Kidney tubule cell (primary cell): Measurements from ENCODE around the gene FLOT1.
A peak's percentile ranks its signal among the peaks of the same experiment; 100 is the strongest.

Source experiments
- DNase-seq: peaks from one replicate; pipeline ENCODE4 v3.0.0-alpha.2; 2018; ENCODE audit warnings: low spot score

The FLOT1 gene

DNA sequence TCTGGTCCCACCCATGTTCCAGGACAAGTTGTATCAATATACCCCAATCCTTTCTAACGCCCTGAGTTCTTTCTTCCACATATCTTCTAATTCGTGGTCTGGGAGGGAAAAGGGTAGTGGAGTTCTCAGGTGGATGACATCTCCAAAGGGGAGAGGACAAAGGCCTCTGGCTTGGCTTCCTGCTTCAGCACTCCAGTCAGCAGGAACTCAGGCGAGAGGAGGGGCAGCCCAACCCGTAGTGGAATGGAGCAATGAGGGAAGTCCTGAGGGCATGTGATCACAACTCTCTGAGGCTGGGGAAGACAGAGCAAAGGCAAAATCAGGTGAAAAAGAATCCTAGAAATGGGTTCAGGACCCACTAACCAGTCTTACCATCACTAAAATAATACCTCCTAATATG is 42.1 kb downstream of the FLOT1 start:
- peak; percentile 40 for DNase-seq

DNA sequence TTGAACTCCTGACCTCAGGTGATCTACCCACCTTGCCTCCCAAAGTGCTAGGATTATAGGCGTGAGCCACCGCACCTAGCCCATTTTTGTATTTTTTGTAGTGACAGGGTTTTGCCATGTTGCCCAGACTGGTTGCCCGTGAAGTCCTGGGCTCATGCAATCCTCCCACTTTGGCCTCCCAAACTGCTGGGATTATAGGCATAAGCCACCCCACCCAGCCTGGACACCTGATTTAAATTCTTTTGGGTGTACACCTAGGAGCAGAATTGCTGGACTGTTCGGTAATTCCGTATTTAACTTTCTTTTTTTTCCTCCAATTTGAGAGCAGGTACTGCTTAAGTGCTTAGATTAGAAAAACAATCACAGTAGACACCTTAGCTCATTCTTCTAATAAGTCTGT is 46.1 kb downstream of the FLOT1 start:
- no peak for DNase-seq

DNA sequence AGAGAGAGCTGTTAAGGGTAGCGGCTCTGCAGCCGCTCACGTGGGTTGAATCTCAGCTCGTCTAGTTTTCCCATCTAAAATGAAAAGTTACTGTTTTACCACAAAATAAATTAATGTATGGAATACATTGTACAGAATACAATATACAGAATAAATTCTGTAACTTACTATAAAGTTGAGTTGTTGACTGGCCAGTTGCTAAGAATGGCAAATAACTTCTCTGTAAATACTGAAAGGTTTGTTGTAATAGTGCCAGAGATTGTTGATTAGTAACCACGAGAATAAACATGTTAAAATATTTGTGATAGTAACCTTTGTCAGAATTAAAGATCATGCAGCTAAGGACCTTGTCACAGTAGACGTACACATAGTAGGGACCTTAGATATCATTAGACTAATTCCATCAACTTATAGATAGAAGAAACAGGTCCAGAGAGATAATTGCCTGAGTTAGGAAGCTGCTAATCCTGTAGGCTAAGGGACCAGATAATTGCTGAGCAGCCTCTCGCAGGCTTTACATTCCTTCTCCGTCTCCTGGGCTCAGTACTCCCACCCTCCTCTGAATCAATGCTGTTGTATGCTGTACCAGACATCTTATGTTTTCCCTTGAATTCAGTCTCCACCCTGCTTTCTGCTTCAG is 51.2 kb downstream of the FLOT1 start:
- no peak for DNase-seq

DNA sequence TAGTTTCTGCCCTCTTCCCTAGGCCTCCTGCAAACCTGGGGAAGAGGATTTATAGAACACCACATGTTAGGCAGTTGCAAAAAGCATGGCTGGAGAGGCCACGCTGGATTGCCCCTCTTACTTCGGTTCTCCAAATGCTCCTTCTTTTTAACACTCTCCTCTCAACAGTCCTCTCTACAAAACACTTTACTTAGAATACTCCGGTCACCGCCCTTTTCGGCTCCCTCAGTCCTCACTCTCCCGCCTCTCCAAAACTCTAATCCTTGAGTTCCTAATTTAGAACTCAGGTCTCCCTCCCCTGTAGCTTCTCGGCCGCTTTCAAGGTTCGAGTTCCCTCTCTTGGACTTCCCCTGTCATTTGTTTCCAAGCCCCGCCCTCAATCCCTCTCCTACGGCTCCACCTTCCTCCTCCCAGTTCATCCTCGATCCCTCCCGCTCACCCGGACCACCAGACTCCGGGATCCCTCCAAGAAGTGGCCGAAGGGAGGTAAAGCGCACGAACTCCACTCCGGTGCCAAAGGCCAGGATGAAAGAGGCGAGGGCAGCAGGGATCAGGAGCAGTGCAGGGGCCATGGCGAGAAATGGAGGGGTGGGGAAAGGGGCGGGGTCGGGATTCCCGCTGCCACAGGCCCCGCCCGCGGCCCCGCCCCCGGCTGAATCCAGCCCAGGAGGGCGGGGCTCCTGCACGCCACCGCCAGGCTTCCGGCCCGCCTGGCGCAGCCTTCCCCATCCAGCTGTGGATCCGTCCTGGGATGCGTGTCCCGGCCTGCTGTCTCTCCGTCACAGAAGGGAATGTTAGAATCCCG is 51.9 kb downstream of the FLOT1 start, which contains the start of gene NRM:
Gene NRM, minus strand, starts transcription at position 582 of the 805 bp plus-strand sequence. Its CDS starts 10 bp downstream, at position 572.
- peak; percentile 87 for DNase-seq

DNA sequence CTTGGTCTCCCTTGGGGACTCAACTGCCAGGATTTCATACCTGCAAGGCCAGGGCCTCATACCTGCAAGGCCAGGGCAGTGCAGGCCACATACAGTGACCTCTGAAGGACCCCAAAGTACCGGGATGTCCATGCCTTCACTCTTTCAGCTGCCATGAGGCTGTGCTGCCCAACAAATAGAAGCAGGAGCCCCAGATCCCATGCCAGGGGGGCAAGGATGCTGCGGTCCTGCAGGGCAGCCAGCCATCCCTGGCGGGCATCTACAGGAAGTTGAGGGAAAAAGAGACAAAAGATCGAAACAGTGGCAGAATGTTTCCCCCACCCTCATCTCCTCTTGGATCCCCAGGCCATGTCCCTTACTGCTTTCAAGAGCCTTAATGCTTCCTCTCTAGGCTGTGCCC is 52.5 kb downstream of the FLOT1 start:
- no peak for DNase-seq

DNA sequence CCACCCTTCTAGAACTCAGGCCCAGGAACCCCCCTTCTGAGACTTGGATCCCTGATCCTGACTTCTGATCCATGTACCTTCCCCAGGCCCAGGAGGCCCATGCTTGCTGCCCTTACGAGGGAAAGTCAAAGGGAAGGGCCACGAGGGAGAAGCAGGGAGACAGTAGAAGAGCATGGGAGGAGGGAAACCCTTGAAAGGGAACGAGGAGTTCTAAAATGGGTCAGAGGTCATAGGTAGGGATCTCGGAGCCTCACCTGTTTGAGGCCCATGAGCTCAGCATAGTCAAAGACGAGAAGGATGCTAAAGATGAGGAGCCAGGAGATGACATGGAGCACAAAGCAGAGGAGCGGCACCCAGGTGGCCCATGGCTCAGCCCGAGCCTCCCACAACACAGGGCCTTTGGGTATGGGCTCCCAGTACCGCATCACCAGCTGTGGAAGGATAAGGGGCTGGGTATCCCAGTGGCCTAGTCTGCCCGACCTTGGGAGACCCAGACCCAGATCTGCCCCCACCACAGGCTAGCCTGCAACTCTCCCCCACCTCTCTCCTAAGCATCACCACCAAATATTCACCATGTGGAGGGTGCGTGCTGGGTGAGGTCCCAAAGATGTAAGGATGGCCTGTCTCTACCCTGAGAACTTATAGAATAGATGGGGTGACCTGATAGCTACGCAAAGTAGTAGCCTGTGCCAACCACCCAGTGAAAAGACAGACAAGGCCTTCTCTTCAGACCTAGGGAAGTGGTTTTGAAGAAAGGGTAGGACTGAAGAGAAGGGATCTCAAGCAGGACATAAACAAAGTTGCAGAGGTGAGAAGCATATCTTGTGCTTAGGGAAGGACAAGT is 53.2 kb downstream of the FLOT1 start:
- no peak for DNase-seq

DNA sequence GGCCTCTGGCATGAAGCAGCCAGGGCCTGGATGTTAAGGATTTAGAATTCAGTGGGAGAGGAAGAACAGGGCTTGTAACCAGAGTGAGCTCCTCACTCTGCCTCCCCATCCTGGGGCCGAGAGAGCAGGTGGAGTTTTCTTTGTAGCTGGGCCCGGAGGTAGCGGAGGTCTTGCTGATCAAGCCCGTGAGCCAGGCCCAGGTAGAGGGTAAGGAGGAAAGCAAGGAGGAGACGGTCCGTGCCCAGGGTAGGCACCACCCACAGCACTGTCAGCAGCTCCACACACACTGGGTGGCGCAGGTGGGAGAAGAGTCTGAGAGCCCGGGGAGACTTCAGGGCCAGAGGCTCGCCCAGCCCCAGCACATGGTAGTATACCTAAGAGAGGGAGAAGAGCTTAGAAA is 53.9 kb downstream of the FLOT1 start:
- DNase-seq: no peak

DNA sequence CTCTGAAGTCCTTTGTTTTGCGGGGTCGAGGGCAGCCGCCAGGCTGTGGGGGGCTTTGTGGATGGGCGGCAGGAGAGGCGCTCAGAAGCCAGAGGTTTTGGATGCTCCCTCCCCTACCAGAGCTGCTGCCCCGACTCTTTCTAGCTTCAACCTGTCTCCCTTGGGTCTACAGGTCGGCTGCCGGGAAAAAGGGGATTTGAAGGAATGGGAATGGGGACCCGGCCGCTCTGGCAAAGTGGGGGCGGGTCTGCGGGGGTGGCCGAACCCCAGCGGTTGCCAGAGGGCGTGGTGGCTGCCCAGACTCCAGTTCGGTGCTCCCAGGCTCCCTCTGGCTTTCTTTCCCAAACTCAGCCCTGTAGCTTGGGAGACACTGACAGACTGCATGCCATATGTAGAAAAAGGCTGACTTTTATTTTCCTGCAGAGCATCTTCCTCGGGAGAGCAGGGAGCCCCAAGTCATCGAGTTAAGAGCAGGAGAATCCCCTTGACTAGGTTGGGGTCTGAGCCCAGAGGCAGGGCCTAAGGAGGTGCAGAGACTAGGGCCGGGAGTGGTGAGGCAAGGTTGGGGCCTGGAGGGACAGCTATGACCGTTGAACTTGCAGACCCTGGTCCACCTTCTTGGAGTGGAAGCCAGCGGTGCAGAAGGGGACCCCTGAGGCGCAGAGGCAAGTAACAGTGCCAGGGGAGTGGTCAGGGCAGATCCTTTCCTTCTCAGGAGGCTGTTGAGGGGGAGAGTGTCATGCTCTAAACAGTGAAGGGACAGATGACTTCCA is 54.6 kb downstream of the FLOT1 start:
- DNase-seq: no peak

DNA sequence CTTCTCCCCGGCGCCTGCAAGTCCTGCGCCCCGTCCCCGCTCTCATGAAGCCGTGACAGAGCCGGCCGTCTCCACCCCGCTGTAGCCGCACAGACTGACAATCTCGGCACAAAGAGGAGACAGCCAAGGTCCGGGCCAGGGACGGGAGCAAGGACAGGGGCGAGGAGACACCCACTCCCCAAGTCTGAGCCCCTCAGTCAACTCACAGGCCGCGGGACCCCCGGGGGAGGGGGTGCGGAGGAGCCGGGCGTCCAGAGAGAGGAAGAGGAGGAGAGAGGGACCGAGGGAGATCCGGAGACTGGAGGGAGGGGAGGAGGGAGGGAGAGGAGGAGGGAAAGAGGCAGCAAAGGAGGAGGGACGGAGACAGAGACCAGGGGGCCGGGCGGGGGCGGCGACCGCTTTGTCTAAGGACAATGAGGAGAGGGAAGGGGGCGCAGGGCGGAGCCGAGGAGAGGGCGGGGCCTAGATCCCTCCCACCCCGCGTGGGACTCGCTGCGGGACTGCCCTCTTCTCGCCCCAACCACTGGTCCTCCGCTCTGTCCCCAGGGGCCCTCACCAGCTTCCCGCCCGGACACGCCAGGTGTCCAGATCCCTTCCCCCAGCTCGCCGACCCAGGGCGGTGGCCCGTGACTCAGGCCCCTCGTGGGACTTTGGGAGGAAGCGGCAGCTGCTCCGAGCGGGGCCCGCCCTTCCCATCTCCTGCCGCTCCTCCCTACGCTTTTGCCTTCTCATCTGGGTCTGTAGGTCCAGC is 55.4 kb downstream of the FLOT1 start:
- DNase-seq: peak; percentile 99

DNA sequence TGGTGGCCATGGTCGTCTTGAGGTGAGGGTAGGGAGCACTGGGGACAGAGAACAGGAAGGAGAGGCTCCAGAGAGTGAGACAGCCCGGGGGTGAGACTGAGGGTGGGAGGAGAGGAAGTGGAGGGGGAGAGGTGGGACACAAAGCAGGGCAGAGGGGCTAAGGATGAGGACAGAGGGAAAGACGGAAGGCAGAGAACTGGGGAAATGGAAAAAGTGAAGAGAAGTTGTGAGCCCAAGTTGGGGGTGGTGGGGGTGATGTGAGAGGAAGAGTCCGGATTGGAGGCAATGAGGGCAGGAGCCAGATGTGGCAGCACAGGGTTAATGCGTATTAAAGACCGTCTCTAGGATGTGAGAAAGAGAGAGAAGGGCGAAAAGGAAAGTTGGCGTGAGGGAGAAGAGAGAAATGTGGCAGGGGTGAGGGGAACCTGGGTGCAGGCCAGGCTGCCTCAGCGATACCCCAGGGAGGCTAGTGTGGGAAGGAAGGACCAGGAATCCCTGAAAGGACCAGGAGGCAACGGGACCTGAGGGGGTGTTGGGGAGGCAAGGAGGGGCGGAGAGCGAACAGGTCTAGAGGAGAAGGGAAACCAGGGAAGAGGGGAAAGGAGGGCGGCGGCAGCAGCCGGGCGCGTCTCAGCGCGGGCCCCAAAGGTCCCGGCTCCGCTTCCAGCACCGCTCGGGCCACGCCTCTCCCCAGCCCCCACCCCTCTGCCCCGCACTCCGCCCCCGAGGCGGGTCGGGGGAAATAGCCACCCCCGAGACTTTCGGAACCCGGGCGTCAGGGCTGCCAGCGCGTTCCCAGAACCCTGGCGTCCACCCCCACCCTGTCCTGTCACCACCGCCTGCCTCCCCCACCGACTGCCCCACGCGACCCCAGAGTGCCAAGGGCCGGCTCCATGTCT is 56.2 kb downstream of the FLOT1 start, which contains the start of gene PPP1R18:
Gene PPP1R18, minus strand, starts transcription at position 637 of the 899 bp plus-strand sequence. Its CDS starts 627 bp downstream, at position 10.
- peak; percentile 76 for DNase-seq

DNA sequence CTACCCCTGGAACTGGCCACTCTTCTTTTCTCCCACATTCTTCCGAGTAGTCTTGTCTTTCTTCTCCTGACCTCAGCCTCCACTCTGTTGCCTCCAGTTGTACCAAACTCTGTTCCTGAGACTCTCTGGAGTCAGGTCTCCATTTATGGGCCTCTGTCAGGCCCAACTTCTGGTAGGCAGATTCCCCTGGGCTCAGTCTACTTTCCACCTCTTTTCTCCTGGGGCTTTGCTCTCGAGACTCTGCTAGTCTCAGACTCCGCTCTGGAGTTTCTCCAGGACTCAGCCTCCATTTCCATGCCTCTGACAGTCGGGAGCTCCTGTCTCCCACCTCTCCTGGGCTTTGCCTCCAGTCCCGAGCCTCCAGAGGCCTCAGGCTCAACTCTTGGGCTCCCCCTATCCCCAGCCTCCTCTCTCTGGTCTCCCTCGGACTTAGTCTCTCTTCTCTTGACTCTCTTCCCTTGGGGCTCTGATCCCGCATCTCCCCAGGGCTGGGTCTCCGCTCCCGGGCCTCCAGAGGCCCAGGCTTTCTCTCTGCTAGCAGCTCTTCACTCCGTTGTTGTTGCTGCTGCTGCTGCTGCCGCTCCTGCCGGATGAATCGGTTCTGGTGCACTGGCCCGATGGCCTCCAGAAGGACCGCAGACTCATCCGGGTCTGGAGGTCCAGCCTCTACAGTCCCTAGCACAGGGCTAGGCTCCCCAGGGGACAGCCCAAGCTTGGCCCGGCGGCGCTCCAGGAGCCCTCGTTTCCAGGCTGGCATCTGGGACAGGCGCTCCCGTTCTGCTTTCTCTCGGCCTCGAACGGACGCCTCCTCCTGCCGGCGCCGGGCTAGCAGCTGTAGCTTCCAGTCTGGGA is 57.1 kb downstream of the FLOT1 start:
- DNase-seq: no peak

DNA sequence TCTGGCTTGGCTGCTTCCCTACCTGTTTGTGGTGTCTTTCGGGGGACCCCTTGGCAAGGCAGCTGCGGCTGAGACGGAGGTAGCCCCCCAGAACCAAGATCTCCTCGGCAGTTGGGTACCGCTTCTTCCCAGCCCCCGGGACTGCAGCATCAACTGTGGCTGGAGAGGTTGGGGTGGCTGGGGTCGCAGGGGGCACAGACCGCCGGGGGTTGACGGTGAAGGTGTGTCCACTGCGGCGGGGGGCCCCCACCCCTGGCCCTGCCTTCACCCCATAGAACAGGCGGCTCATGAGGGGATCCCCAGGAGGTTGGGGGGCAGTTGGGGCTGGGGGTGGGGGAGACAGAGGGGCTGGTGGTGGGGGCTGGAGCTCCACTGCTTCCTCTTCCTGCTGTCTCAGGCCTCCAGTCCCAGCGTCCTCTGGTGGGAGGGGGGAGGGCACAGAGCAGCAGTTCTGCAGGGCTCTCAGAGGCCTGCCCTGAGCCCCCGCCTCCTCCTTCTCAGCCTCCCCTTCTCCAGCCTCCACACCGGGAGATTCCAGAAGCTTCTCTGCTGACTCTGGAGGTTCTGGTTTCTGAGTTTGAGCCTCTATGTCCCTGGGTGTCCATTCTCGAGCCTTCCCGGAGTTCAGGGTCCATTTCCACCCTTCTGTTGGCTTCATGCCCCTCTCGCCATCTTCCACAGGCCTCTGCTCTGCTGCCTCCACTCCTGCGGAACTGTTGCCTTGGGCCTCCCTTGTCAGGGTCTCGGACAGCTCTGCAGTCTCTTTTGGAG is 57.9 kb downstream of the FLOT1 start:
- DNase-seq: peak; percentile 29

DNA sequence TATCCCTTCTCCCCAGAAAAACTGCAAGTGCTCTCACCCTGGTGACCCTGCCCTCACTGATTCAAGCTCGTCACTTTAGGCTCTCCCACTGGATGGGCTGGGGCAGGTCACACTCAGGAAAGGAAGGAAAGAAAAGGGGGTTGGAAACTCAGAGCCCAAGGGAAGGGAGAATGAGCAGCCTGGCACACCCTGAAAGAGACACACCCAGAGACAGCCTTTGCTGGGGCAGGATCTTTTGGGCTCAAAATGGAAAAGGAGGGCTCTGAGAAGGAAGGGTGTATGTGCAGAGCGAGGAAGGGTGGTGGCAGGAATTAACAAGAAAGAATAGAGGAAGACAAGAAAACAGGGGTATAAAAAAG is 58.5 kb downstream of the FLOT1 start:
- DNase-seq: no peak

DNA sequence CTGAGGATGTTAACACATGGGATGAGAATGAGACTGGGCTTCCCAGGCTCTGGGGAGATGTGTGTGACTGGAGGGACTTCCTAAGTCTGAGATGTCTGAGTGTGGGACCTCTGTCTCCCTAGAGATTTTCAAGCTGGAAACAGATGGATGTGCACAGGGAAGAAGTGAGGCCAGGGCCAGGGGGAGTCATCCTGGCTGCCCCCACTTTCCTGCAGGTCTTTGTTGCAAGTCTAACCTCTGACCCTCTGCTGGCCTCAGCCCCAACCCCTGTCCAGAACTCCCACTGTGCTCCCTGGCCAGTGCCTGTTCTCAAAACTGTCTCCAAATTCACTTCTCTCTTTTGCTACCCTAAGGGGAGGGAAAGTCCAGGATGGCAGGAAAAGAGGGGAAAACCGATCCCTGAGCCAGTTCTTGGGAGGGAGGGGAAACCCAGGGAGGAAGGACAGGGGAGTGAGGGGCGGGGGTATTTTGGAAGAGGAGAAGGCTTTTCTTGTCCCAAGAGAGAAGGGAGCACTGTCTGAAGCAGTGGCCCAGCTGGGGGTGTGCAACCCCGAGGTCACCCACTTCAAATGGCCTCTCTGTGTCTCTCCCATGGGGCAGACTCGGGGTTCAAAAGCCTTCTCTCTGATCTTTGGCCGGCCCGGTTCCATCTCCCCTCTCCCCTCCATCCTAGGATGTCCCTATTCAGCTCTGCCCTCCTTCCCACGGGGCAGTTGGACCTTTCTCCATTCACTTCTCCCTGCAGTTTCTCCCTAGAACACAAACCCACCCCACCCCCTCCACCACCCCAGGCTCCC is 59.1 kb downstream of the FLOT1 start:
- DNase-seq: peak; percentile 12

DNA sequence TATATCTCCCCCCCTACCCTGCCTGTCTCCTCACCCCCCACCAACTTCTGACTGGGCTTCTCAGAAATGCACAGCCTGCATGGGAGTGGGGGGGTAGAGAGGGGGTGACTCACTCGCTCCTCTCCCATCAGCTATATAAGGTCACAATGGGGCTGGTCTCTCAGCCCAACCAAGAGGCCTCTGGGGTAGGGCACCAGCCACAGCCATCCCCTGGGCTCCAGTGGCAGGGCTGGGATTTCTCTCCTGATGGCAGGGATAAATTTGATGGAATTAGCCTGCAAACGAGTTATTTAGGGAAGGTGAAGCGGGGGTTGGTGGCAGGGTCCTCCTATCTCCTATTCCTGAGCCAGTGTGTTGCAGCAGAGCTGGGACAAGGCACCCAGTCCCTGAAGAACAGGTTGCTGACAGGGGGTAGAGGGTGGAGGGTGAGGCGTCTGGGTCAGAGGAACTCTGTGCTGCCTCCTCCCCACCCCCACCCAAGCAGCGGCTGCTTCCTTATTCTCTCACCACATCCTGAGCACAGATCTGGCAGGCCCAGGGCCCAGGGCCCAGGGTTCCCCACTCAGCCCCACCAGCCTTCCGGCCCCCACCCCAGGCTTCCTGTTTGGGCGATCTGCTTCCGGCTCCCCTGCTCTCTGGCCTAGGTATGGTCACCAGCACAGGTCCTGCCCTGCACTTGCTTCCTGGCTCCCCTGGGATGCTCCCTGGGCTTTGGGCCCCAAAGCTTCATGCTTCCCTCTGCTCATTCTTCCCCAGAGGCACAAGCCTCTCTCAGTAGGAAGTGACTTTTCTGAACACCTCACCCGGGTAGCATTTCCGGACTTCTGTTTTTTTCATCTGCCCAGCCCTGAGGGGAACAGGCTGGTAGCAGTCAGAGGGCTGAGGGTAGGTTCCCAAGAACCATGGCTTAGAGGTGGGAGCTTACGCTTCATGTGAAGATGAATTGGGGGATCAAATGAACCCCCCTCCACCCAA is 60.1 kb downstream of the FLOT1 start:
- peak; percentile 89 for DNase-seq

DNA sequence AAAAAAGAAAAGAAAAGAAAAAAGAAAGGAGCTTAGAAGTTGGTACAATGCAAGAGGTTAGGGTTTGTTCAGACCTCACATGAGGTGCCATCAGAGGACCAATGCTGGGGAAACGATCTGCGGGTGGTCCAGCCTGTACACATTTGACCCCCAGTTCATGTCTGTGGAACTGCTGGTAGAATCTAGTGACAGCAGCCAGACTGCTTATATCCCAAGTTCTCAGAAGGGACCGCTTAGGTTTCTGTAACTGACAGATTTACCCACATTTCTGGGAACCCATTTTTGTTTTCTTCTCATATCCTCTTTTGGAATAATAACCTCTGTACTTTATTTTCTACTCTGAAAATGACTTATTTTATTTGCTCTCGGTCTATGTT is 60.7 kb downstream of the FLOT1 start:
- no peak for DNase-seq
